ENCODE results near the gene HSPD1. TPM values are rescaled to one million over a fixed set of nuclear protein-coding genes. Genes with fewer than 3 reads are reported as not detected.

HSPD1 gene
- total RNA-seq, 1 experiment from 2014 or later = 995 TPM

DNA sequence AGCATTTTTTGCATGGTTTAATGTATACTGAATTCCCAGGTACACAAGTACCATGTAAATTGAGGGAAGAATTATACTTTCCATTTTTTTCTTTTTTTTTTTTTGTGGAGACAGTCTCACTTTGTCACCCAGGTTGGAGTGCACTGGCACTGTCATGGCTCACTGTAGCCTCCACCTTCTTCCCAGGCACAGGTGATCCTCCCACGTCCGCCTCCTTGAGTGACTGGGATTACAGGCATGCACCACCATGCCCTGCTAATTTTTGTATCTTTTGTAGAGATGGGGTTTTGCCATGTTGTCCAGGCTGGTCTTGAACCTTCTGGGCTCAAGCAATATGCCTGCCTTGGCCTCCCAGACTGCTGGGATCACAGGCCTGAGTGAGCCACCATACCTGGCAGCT is 4.4 kb upstream of the HSPD1 start:
- intact Hi-C loops (cut with micrococcal nuclease) = loop anchor here (10.0 kb wide), 1 partner anchor 201 kb away; the partner anchor contains the start of gene MARS2
- POLR2A ChIA-PET = interaction anchor here (0.8 to 2.1 kb wide), 3 partner anchors 9 to 12 kb away, joined by 4 to 8 read pairs (median 6); partner anchors contain the start of gene MOB4
- no peak overlapping the region for H3K4me2 ChIP-seq (ENCODE audit: low read length)
- DNase-seq (ENCODE audit: low read depth, low spot score) = no peak
- ATAC-seq = no peak
- peaks cover 11 to 46% of the 10 kb centered on the region in 2 experiments; a peak in 2 of 4 replicates for H3K36me3 ChIP-seq (ENCODE audit: control insufficient read depth in 1 of 2, insufficient read depth in 2 of 2, low read length in 2 of 2)
- RAD21 ChIA-PET (ENCODE audit: low non-redundant PET in 1 of 2, low total read pairs in 2 of 2, uncharacterized antibody in 2 of 2, unreplicated experiment in 2 of 2) = no interaction called here
- no peaks in the 10 kb centered on the region for H3K9me3 ChIP-seq (ENCODE audit: control insufficient read depth in 1 of 2, insufficient read depth in 1 of 2, low read depth in 1 of 2, low read length in 2 of 2)
- BruUV-seq (replicated peaks) = no TSS peak
- no peak overlapping the region for H2AFZ ChIP-seq (ENCODE audit: low read depth, low read length, poor library complexity, severe bottlenecking)
- no peak overlapping the region for H3K27ac ChIP-seq (ENCODE audit: low read depth, low read length)
- CTCF ChIA-PET = no interaction called here
- H3K9ac ChIP-seq (ENCODE audit: low read length) = no peak overlapping the region
- TF ChIP-seq SP1 (IDR thresholded peaks at IDR 0.05; ENCODE audit: low read depth) (no peak), EZH2phosphoT487 (IDR thresholded peaks at IDR 0.05; ENCODE audit: borderline replicate concordance) (no peak), YY1 (IDR thresholded peaks at IDR 0.05; ENCODE audit: extremely low read depth, insufficient replicate concordance, low read depth, low read length) (no peak), ZNF274 (IDR thresholded peaks at IDR 0.05; ENCODE audit: low read depth, low read length) (no peak), EGR1 (IDR thresholded peaks at IDR 0.05; ENCODE audit: low read depth) (no peak), EZH2 (IDR thresholded peaks at IDR 0.05) (no peak), CTCF (IDR thresholded peaks at IDR 0.05 in 2 of 3, conservative IDR thresholded peaks at IDR 0.05 in 1 of 3; ENCODE audit: borderline replicate concordance in 1 of 3, insufficient read depth in 1 of 3, low read depth in 2 of 3, low read length in 2 of 3) (no peak), TCF7L2 (IDR thresholded peaks at IDR 0.05; ENCODE audit: borderline replicate concordance, extremely low read depth, insufficient read depth, insufficient read length) (no peak)
- no peaks in the 10 kb centered on the region for H3K27me3 ChIP-seq (ENCODE audit: insufficient read depth, low read length)
- peaks cover 53% of the 10 kb centered on the region for H3K79me2 ChIP-seq (ENCODE audit: insufficient read depth, low read length)
- H4K20me1 ChIP-seq (ENCODE audit: insufficient read depth) = peaks cover 22% of the 10 kb centered on the region; the same call in 1 of the 2 replicates
- peaks cover 0 to 12% of the 10 kb centered on the region in 2 experiments; a peak in 2 of 4 replicates for H3K4me1 ChIP-seq (ENCODE audit: control insufficient read depth in 1 of 2, insufficient read depth in 2 of 2, low read length in 2 of 2)
- H3K4me3 ChIP-seq (replicated peaks in 1 of 2; ENCODE audit: low read depth in 1 of 2, low read length in 2 of 2) = no peak overlapping the region
- no peaks in the 10 kb centered on the region for H3K9me2 ChIP-seq (ENCODE audit: insufficient read depth)
